ENCODE data around the gene ARPC1A.

DNA sequence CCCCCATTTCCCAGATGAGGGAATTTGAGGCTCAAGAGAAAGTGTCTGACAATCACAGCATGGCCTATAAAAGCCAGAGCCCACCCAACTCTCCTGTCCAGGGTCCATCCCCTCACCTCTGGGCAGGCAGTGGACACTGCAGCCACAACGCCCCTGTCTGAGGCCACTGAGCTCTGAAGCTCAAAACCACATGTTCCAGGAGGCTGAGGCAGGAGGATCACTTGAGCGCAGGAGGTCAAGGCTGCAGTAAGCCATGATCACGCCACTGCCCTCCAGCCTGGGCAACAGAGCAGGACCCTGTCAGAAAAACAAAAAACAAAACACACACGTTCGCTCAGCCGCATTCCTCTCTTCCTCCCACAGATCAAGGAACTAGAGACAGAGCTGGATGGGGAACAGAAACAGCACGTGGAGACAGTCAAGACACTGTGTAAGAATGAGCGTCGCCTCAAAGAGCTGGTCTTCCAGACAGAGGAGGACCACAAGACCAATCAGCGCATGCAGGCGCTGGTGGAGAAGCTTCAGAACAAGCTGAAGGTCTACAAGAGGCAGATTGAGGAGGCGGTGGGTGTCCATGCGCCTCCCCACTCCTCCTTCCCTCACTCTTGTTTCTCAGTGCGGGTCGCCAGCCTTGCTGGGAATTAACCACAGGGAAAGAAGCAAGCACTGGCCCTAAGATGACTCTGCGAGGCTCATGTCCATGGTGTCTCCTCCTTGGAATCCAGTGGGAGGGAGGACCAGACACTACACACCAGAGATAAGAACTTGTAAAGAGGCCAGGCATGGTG lies 20.0 kb upstream of the ARPC1A start:
- no peak for TF ChIP-seq POLR2A (IDR thresholded peaks at IDR 0.05; ENCODE audit: low read depth, low read length)
- TF ChIP-seq POLR2AphosphoS5 (IDR thresholded peaks at IDR 0.05; ENCODE audit: low read depth, low read length) = no peak
- no peak for TF ChIP-seq TAF1 (IDR thresholded peaks at IDR 0.05; ENCODE audit: borderline replicate concordance, low read depth, low read length)

All from GM12892 (cell line).